Neural progenitor cell (in vitro differentiated cells): ENCODE measurements around the gene SPEN. TPM values are rescaled to one million over a fixed set of nuclear protein-coding genes. Genes with fewer than 3 reads are reported as not detected.

Experiments
- DNase-seq: peaks from one replicate; pipeline ENCODE4 v3.0.0-alpha.2; 2016; ENCODE audit warnings: low spot score
- H2AFZ ChIP-seq: fragments of 200-600 bp; sonication (generic); replicated peaks from 2 replicates; pipeline ENCODE4 v1.6.1; 2016; ENCODE audit warnings: antibody characterized with exemption
- H3F3A ChIP-seq: fragments of 200-600 bp; sonication (generic); 2 replicates; pipeline ENCODE4 v1.6.1; 2016; ENCODE audit warnings: antibody characterized with exemption, low read depth
- H3K27ac ChIP-seq: fragments of 200-600 bp; sonication (generic); 2 replicates; pipeline ENCODE4 v1.5.1; 2016; ENCODE audit warnings: mild to moderate bottlenecking
- H3K27me3 ChIP-seq: fragments of 200-600 bp; sonication (generic); 2 replicates; pipeline ENCODE4 v1.6.1; 2016; ENCODE audit warnings: mild to moderate bottlenecking, moderate library complexity
- H3K36me3 ChIP-seq: fragments of 200-600 bp; sonication (generic); 2 replicates; pipeline ENCODE4 v1.5.1; 2016
- H3K4me1 ChIP-seq: fragments of 200-600 bp; sonication (generic); 2 replicates; pipeline ENCODE4 v1.6.1; 2016; ENCODE audit warnings: mixed run types
- H3K4me2 ChIP-seq: fragments of 200-600 bp; sonication (generic); 2 replicates; pipeline ENCODE4 v1.6.1; 2016
- H3K4me3 ChIP-seq: fragments of 200-600 bp; sonication (generic); 2 replicates; pipeline ENCODE4 v1.5.1; 2016
- H3K79me2 ChIP-seq: fragments of 200-600 bp; sonication (generic); 2 replicates; pipeline ENCODE4 v1.6.1; 2016; ENCODE audit warnings: low read depth
- H3K9ac ChIP-seq: fragments of 200-600 bp; sonication (generic); 2 replicates; pipeline ENCODE4 v1.6.1; 2016
- H3K9me3 ChIP-seq: fragments of 200-600 bp; sonication (generic); 2 replicates; pipeline ENCODE4 v1.5.1; 2016; ENCODE audit warnings: low read depth
- H4K20me1 ChIP-seq: fragments of 200-600 bp; sonication (generic); 2 replicates; pipeline ENCODE4 v1.6.1; 2016; ENCODE audit warnings: low read depth
- H3K27ac Mint-ChIP-seq: 3 replicates; pipeline ENCODE4 v1.8.0; 2021; ENCODE audit warnings: mixed read lengths
- H3K27me3 Mint-ChIP-seq: 2 replicates; pipeline ENCODE4 v1.8.0; 2022; ENCODE audit warnings: low read depth, mild to moderate bottlenecking, inconsistent platforms, moderate library complexity, mixed read lengths; ENCODE audit not compliant: insufficient read depth
- H3K36me3 Mint-ChIP-seq: 3 replicates; pipeline ENCODE4 v1.8.0; 2021; ENCODE audit warnings: mixed read lengths
- H3K4me1 Mint-ChIP-seq: 3 replicates; pipeline ENCODE4 v1.8.0; 2021; ENCODE audit warnings: mixed read lengths
- H3K4me3 Mint-ChIP-seq: 3 replicates; pipeline ENCODE4 v1.8.0; 2021; ENCODE audit warnings: mild to moderate bottlenecking, moderate library complexity, mixed read lengths
- H3K9me3 Mint-ChIP-seq: 3 replicates; pipeline ENCODE4 v1.8.0; 2020; ENCODE audit warnings: mixed read lengths
- EZH2 ChIP-seq: fragments of 200-600 bp; sonication (generic); IDR thresholded peaks from 2 replicates; pipeline ENCODE4 v1.6.1; 2017; ENCODE audit warnings: antibody characterized with exemption, mild to moderate bottlenecking, moderate library complexity
- EZH2phosphoT487 ChIP-seq: fragments of 200-600 bp; sonication (generic); IDR thresholded peaks from 2 replicates; pipeline ENCODE4 v1.6.1; 2017; ENCODE audit warnings: antibody characterized with exemption
- total RNA-seq: library from RNA; depleted of rRNA; stranded (reverse); fragments of >200 nt; gene quantifications from 2 replicates; pipeline ENCODE4 v1.2.3, GENCODE V29; 2015; ENCODE audit warnings: low replicate concordance
- TF ChIP-seq, protein P1 (sequence below): fragments of 200-600 bp; sonication (generic); IDR thresholded peaks from 2 replicates; pipeline ENCODE4 v1.5.1; 2017; ENCODE audit warnings: antibody characterized with exemption, mild to moderate bottlenecking

SPEN gene
- total RNA-seq, 1 donor from 2014 or later = 59.6 TPM

DNA sequence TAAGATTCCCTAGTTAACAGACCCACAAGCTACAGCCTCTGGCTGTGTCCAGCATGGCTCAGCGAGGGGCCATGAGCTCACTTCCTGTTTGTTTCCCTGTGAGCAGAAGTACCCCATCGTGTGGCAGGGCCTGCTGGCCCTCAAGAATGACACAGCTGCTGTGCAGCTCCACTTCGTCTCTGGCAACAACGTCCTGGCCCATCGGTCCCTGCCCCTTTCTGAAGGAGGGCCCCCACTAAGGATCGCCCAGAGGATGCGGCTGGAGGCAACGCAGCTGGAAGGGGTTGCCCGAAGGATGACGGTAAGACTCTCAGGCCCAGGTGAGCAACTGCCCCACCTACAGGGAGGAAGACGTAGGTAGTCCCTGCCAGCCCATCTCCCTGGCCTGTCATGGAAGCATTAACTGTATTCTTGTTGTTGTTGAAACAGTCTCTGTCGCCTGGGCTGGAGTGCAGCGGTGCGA, 90.2 kb downstream of the SPEN start:
- H3K9ac ChIP-seq = no peak overlapping the region
- Mint-ChIP-seq H3K9me3 (no peaks in the 10 kb centered on the region), H3K27me3 (peaks cover 11% of the 10 kb centered on the region), H3K4me3 (no peak overlapping the region), H3K27ac (no peak overlapping the region), H3K36me3 (peaks cover 51% of the 10 kb centered on the region), H3K4me1 (peaks cover 4% of the 10 kb centered on the region)
- H3K27me3 ChIP-seq = no peaks in the 10 kb centered on the region
- no peak overlapping the region for H2AFZ ChIP-seq
- DNase-seq = no peak
- peaks cover 7% of the 10 kb centered on the region for H3F3A ChIP-seq
- H3K36me3 ChIP-seq = no peaks in the 10 kb centered on the region
- H3K4me2 ChIP-seq = no peak overlapping the region
- H3K4me1 ChIP-seq = no peaks in the 10 kb centered on the region
- TF ChIP-seq, protein P1, sequence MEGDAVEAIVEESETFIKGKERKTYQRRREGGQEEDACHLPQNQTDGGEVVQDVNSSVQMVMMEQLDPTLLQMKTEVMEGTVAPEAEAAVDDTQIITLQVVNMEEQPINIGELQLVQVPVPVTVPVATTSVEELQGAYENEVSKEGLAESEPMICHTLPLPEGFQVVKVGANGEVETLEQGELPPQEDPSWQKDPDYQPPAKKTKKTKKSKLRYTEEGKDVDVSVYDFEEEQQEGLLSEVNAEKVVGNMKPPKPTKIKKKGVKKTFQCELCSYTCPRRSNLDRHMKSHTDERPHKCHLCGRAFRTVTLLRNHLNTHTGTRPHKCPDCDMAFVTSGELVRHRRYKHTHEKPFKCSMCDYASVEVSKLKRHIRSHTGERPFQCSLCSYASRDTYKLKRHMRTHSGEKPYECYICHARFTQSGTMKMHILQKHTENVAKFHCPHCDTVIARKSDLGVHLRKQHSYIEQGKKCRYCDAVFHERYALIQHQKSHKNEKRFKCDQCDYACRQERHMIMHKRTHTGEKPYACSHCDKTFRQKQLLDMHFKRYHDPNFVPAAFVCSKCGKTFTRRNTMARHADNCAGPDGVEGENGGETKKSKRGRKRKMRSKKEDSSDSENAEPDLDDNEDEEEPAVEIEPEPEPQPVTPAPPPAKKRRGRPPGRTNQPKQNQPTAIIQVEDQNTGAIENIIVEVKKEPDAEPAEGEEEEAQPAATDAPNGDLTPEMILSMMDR = no peak
- TF ChIP-seq EZH2 (no peak), EZH2phosphoT487 (no peak)
- H3K79me2 ChIP-seq = no peaks in the 10 kb centered on the region
- peaks cover 5% of the 10 kb centered on the region for H4K20me1 ChIP-seq
- no peak overlapping the region for H3K4me3 ChIP-seq
- H3K27ac ChIP-seq = no peak overlapping the region
- H3K9me3 ChIP-seq = no peaks in the 10 kb centered on the region

- H3K36me3 Mint-ChIP-seq = peaks cover 42% of the 10 kb centered on the region
- Histone ChIP-seq H3K27ac (no peak overlapping the region), H3K4me1 (no peaks in the 10 kb centered on the region), H3K9me3 (no peaks in the 10 kb centered on the region), H3K4me3 (no peak overlapping the region), H3K27me3 (no peaks in the 10 kb centered on the region), H4K20me1 (peaks cover 5% of the 10 kb centered on the region), H3F3A (peaks cover 7% of the 10 kb centered on the region), H3K9ac (no peak overlapping the region), H2AFZ (no peak overlapping the region), H3K4me2 (no peak overlapping the region), H3K36me3 (no peaks in the 10 kb centered on the region), H3K79me2 (no peaks in the 10 kb centered on the region)
- TF ChIP-seq, protein P1 = no peak
- TF ChIP-seq EZH2phosphoT487 (no peak), EZH2 (no peak)
- H3K4me3 Mint-ChIP-seq = no peak overlapping the region
- no peak overlapping the region for H3K27ac Mint-ChIP-seq
- H3K4me1 Mint-ChIP-seq = no peaks in the 10 kb centered on the region
- no peak for DNase-seq
- H3K9me3 Mint-ChIP-seq = no peaks in the 10 kb centered on the region
- peaks cover 10% of the 10 kb centered on the region for H3K27me3 Mint-ChIP-seq
Observed at GRCh38 chr1:15938628-15939161, 91.2 kb downstream of the SPEN start.

GRCh38 chr1:15939181-15940109, 91.9 kb downstream of the SPEN start:
- no peak for DNase-seq
- Mint-ChIP-seq H3K9me3 (no peaks in the 10 kb centered on the region), H3K36me3 (peaks cover 38% of the 10 kb centered on the region), H3K4me3 (peak overlapping the region; percentile 43), H3K27ac (peak overlapping the region; percentile 46), H3K27me3 (peaks cover 9% of the 10 kb centered on the region), H3K4me1 (no peaks in the 10 kb centered on the region)
- no peaks in the 10 kb centered on the region for H3K79me2 ChIP-seq
- TF ChIP-seq EZH2phosphoT487 (no peak), EZH2 (no peak)
- TF ChIP-seq, protein P1 = no peak
- no peaks in the 10 kb centered on the region for H3K36me3 ChIP-seq
- peaks cover 5% of the 10 kb centered on the region for H4K20me1 ChIP-seq
- no peak overlapping the region for H3K9ac ChIP-seq
- no peaks in the 10 kb centered on the region for H3K9me3 ChIP-seq
- H3K4me2 ChIP-seq = no peak overlapping the region
- H3K4me1 ChIP-seq = no peaks in the 10 kb centered on the region
- peaks cover 7% of the 10 kb centered on the region for H3F3A ChIP-seq
- H3K27me3 ChIP-seq = no peaks in the 10 kb centered on the region
- no peak overlapping the region for H3K27ac ChIP-seq
- no peak overlapping the region for H3K4me3 ChIP-seq
- no peak overlapping the region for H2AFZ ChIP-seq
